PC-3 (cell line): ENCODE results near the gene ZC3H11A.

Experiments
- CTCF ChIP-seq: fragments of 300-600 bp; sonication (generic); conservative IDR thresholded peaks from 2 replicates; pipeline ENCODE4 v1.5.1; 2017; ENCODE audit warnings: antibody characterized with exemption, low read depth, mild to moderate bottlenecking, low read length
- EZH2phosphoT487 ChIP-seq: fragments of 300-600 bp; sonication (generic); IDR thresholded peaks from 2 replicates; pipeline ENCODE4 v1.6.1; 2018; ENCODE audit warnings: mild to moderate bottlenecking, antibody characterized with exemption, low read length, borderline replicate concordance

GRCh38 chr1:203764105-203765028 lies 31.1 kb upstream of the ZC3H11A start:
- no peak for TF ChIP-seq CTCF
- TF ChIP-seq EZH2phosphoT487 = no peak
